Measurements from ENCODE around the gene PDE4B. TPM values are rescaled to one million over a fixed set of nuclear protein-coding genes. Genes with fewer than 3 reads are reported as not detected.
A peak's percentile ranks its signal among the peaks of the same experiment; 100 is the strongest.
"Not testable (repeated sequence)": the region's sequence is repeated elsewhere in the genome, so short reads cannot be mapped to it uniquely, and the experiment has no call there.

The PDE4B gene
- total RNA-seq, 1 donor = 26.9 TPM

DNA sequence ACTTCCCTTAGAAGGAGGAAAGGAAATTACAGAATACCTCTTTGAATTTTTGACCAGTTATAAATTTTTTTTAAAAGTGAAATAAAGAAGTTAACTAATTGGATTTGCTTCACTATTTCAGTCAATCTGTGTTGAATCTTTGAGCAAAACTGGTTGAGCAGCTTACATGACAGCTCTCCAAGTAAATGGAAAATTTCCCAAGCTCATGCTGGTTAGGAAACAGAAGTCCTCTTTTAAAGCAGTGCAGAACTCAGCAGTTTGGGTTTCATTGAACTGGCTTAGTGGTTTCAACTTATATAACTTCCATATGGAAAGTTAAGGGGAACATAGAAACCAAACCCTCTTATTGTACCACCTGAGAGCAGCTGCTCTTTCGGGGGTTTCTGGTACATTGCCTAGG is 250.5 kb downstream of the PDE4B start:
- DNase-seq (ENCODE audit: low read depth in 2 of 3, low spot score in 2 of 3) = no peak

DNA sequence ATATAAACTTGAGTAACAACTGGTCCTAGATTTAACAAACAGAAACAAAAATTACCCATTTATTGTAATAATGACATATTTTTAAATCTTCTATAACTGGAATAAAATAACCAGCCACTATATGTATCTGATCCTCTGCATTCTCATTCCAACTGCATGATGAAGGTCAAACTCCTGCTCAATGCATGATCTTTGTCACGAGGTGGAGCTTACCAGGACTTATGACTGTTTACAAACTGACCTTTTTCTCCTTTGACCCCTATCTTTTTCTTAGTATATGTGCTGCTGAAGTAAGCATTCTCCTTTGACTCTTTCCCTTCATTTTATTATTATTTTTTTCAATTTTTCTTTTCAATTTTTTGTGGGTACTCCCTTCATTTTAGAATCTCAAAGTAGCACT is 252.2 kb downstream of the PDE4B start:
- no peak for DNase-seq (ENCODE audit: low read depth in 2 of 3, low spot score in 2 of 3)

DNA sequence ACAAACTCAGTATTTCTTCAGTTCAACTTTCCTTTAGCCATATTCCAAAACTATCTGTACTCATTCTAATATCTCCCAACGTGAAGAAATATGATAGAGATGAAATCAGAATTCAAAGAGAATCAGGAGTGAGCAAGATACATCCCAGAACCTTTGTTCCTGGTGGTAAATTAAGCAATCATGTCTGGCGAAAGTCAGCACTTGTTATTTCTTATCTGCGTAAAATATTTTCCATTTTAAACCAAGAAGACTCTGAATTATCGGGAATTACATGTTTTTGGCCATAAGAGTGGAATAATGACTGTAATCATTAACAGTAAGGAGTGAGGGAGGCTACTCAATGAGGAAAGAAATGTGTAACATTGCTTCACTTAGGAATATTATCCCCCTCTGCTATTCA is 253.7 kb downstream of the PDE4B start:
- DNase-seq (ENCODE audit: low read depth in 2 of 3, low spot score in 2 of 3) = no peak

- no peak for DNase-seq (ENCODE audit: low read depth in 2 of 3, low spot score in 2 of 3)
Observed at GRCh38 chr1:66048011-66048410, 255.3 kb downstream of the PDE4B start.

DNA sequence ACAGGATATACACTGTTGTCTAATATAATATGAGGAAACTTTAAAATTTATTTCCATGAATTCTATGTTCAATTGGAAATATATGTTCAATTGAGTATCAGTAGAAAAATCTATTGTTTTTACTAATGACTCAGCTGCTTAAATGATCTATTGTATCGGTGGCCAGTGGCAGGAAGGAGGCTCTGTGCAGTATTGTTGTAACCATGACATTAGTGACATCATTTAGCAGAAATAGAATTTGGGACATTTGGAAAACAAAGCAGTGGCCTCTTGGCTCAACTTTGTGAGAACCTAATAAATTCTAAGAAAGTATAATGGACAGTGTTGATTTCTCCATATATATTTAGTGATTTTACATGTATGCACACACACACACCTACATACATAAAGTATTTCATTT is 257.4 kb downstream of the PDE4B start:
- no peak for DNase-seq (ENCODE audit: low read depth in 2 of 3, low spot score in 2 of 3)

GRCh38 chr1:66050633-66051032 is 257.9 kb downstream of the PDE4B start:
- no peak for DNase-seq (ENCODE audit: low read depth in 2 of 3, low spot score in 2 of 3)

GRCh38 chr1:66055092-66055491 is 262.4 kb downstream of the PDE4B start:
- no peak for DNase-seq (ENCODE audit: low read depth in 2 of 3, low spot score in 2 of 3)

DNA sequence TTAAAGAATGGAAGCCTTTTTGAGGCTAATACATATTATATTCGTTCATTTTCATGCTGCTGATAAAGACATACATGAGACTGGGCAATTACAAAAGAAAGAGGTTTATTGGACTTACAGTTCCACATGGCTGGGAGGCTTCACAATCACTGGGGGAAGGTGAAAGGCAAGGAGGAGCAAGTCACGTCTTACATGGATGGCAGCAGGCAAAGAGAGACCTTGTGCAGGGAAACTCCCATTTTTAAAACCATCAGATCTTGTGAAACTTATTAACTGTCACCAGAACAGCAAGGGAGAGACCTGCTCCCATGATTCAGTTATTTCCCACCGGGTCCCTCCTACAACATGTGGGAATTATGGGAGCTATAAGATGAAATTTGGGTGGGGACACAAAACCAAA is 264.8 kb downstream of the PDE4B start:
- DNase-seq (ENCODE audit: low read depth in 2 of 3, low spot score in 2 of 3) = not testable (repeated sequence)

GRCh38 chr1:66058558-66058957 is 265.9 kb downstream of the PDE4B start:
- no peak for DNase-seq (ENCODE audit: low read depth in 2 of 3, low spot score in 2 of 3)

DNA sequence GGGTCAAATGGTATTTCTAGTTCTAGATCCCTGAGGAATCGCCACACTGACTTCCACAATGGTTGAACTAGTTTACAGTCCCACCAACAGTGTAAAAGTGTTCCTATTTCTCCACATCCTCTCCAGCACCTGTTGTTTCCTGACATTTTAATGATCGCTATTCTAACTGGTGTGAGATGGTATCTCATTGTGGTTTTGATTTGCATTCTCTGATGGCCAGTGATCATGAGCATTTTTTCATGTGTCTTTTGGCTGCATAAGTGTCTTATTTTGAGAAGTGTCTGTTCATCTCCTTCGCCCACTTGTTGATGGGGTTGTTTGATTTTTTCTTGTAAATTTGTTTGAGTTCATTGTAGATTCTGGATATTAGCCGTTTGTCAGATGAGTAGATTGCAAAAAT is 274.5 kb downstream of the PDE4B start:
- not testable (repeated sequence) for DNase-seq (ENCODE audit: low read depth in 2 of 3, low spot score in 2 of 3)

GRCh38 chr1:66069976-66070876 is 277.5 kb downstream of the PDE4B start:
- no peak for DNase-seq (ENCODE audit: low read depth in 2 of 3, low spot score in 2 of 3)

GRCh38 chr1:66073388-66073787 is 280.7 kb downstream of the PDE4B start:
- DNase-seq (ENCODE audit: low read depth in 2 of 3, low spot score in 2 of 3) = no peak

- DNase-seq (ENCODE audit: low read depth in 2 of 3, low spot score in 2 of 3) = no peak
Observed at GRCh38 chr1:66074147-66074546, 281.5 kb downstream of the PDE4B start.

DNA sequence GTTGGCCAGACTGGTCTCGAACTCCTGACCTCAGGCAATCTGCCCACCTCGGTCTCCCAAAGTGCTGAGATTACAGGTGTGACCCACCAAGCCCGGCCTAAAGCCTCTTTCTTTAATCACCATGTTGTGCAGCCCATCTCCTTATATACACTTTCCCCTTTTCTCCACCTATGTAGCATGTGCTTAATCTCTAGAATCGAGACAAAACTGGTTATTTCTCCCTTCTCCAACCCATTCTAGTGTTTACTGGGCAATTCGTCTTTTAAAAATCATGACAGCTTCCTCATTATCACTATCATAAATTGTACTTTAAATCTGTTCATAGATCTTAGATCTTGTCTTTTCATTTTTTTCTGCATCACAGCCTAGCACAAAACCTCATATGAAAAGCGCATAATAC is 285.7 kb downstream of the PDE4B start:
- no peak for DNase-seq (ENCODE audit: low read depth in 2 of 3, low spot score in 2 of 3)

DNA sequence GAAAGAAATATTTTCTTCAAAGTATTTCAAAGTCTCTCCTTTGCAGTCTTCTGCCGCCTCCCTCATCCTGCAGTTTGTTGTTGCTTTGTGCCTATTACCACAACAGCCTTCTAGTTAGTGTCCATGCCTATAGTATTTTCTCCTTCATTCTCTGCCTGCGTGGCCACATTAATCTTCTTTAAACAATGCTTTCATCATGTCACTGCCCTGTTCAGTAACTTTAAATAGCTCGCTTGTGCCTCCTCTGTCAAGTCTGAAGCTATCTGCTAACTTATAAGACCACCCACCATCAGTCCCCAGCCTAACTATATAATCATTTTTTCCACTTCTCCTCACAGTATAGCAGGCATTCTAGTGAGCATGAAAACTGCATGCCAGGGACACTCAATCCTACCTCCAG is 290.3 kb downstream of the PDE4B start:
- no peak for DNase-seq (ENCODE audit: low read depth in 2 of 3, low spot score in 2 of 3)

DNA sequence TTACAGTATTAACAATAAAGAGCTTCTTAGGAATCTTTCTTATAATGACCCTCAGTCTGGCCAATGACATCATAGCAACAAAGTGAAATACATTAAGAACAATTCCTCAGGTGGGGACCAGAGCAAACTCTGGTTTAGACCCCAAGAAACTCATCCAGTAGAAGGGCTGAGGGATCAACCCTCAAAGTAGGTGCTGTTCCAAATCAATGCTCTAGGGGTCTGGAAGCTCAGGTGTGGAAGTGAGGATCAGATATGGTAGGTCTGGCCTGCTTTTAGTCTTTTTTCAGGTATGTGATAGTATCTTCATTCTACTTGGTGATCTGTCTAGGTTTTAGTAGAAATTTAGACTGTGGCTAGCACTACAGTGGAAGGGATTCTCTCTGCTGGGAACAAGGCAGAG is 291.7 kb downstream of the PDE4B start:
- DNase-seq (ENCODE audit: low read depth in 2 of 3, low spot score in 2 of 3) = no peak

DNA sequence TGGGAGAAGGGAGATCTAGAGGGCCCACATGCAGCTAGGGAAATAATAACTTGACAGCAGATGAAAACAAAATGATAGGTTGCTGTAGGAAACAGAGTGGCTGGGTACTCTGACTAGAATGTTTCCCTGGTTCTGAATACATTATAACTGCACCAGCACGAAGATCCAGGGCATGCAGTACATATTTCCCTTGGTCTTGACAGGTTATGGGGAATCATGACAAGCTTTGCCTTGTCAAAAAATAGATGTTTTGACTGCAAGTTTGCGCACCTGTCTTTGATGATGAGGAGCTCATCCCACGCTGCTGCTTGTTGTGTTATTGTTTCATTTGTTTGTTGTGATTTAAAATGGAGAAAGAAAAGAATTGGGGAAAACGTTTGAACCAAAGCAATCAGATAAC is 292.9 kb downstream of the PDE4B start:
- DNase-seq (ENCODE audit: low read depth in 2 of 3, low spot score in 2 of 3) = no peak

GRCh38 chr1:66088787-66089186 is 296.1 kb downstream of the PDE4B start:
- DNase-seq (ENCODE audit: low read depth in 2 of 3, low spot score in 2 of 3) = no peak

- peak in 2 of 3 donors; percentile 71 to 91 for DNase-seq (ENCODE audit: low read depth in 2 of 3, low spot score in 2 of 3)
Observed at GRCh38 chr1:66090859-66091457, 298.3 kb downstream of the PDE4B start.

- no peak for DNase-seq (ENCODE audit: low read depth in 2 of 3, low spot score in 2 of 3)
Observed at GRCh38 chr1:66095190-66095589, 302.5 kb downstream of the PDE4B start.

- not testable (repeated sequence) for DNase-seq (ENCODE audit: low read depth in 2 of 3, low spot score in 2 of 3)
Observed at GRCh38 chr1:66100959-66101358, 308.3 kb downstream of the PDE4B start.

- DNase-seq (ENCODE audit: low read depth in 2 of 3, low spot score in 2 of 3) = not testable (repeated sequence)
Observed at GRCh38 chr1:66104076-66104475, 311.4 kb downstream of the PDE4B start.

All from hematopoietic multipotent progenitor cell (in vitro differentiated cells).